ENCODE measurements around the gene OSBPL10. TPM values are rescaled to one million over a fixed set of nuclear protein-coding genes. Genes with fewer than 3 reads are reported as not detected.

OSBPL10 gene
- total RNA-seq, 1 experiment from 2014 or later = 13.9 TPM

GRCh38 chr3:31667582-31667981, 313.5 kb downstream of the OSBPL10 start:
- DNase-seq (ENCODE audit: low read depth) = no peak

DNA sequence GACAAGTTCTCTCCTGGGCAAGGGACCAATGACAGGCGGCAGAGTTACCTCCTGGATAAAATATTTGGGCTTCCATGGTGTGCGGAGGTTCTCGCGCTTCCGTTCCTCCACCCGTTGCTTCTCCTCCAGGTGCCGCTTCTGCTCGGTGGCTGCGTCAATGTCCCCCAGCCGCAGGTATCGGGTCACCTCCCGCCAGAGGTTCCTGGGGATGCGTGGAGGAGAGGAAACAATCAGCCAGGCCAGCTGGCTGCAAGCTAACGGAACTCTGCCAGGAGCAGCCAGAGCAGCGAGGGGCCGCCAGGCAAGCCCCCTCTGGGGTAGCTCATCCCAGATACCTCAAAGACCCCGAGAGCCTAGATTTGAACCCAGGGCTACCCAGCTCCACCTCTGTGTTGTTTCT, 317.0 kb downstream of the OSBPL10 start:
- no peak for DNase-seq (ENCODE audit: low read depth)

GRCh38 chr3:31661993-31662670, 318.9 kb downstream of the OSBPL10 start:
- DNase-seq (ENCODE audit: low read depth) = no peak

- no peak for DNase-seq (ENCODE audit: low read depth)
Observed at GRCh38 chr3:31661286-31661685, 319.8 kb downstream of the OSBPL10 start.

DNA sequence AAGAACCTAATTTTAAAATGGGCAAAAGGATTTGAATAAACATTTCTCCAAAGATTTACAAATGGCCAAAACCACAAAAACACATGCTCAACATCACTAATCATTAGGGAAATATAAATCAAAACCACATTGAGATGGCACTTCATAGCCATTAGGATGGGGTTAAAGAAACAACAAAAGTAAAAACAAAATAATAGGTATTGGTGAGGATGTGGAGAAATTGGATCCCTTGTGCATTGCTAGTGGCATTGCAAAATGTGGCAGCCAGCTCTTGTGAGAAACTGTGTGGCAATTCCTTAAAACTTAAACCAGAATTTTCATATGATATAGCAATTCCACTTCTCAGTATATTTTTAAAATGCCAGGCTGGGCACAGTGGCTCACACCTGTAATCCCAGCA, 321.8 kb downstream of the OSBPL10 start:
- DNase-seq (ENCODE audit: low read depth) = peak; percentile 11

DNA sequence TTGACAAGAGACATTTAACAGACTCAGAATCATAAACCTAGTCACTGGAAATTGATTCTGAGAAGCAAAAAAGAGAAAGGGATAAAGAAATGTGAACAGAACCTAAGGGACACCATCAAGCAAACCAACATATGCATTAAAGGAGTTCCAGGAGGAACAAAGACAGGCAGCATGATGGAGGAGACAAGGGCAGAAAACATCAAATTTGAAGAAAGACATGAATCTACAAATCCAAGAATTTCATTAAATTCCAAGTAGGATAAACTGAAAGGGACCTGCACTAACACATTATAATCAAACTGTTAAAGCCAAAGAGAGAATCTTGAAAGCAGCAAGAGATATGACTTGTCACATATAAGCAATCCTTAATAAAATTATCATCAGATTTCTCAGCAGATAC, 326.1 kb downstream of the OSBPL10 start:
- DNase-seq (ENCODE audit: low read depth) = no peak

- no peak for DNase-seq (ENCODE audit: low read depth)
Observed at GRCh38 chr3:31653464-31653863, 327.6 kb downstream of the OSBPL10 start.

DNA sequence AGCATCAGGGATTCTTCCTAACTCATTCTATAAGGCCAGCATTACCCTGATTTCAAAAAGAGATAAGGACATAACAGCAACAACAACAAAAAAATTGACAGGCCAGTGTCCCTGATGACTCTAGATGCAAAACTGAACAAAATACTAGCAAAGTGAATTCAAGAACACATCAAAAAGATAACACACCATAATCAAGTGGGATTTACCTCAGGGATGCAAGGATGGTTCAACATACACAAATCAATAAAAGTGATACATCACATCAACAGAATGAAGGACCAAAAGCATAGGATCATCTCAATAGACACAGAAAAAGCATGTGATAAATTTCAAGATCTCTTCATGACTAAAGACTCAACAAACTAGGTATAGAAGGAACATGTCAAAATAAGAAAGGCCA, 328.8 kb downstream of the OSBPL10 start:
- DNase-seq (ENCODE audit: low read depth) = no peak

DNA sequence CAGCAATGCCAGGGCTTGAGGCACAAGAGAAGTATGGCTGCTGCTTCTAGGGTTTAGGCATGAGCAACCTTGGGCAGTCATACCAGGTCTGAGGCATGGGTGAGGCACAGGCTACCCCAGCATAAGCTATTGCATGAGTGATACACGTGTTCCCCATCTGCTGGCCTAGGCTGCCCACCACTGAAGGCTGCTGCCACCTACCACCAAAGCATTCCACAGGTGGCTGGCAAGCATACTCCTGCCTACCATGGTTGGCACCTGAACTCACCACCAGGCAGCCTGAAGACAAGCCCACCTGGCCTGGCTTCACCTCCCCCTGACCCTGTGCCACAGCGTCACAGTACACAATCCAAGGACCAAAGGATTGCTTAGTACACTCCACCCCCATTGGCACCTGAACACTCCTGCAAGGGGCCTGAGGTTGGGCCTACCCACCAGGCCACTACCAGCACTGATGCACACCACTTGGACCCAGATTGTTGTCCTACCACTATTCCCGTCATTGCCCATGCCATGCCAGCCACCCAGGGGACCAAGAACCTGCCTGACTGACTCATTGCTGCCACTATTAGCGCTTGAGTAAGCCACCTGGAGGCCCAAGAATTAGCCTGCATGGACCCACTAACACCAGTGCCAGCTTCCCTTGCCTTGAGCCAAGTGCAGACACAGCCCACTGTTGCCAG, 332.6 kb downstream of the OSBPL10 start:
- DNase-seq (ENCODE audit: low read depth) = no peak

- DNase-seq (ENCODE audit: low read depth) = no peak
Observed at GRCh38 chr3:31645256-31645655, 335.8 kb downstream of the OSBPL10 start.

DNA sequence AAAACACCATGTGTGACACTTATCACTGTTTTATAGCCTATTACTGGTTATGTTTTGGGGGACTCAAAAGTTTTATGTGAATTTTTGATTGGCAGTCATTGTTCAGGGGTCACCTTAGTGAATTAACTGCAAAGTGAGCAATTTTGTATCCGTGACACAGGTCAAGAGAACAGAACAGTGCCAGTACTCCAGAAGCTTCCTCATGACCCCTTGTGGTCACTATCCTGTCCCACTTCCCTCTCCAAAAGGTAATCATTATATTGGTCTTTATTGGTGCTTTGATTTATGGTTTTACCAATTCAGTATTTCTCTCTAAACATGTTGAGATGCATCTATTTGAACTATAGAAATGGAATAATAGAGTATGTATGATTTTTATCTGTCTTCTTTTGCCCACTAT, 341.2 kb downstream of the OSBPL10 start:
- no peak for DNase-seq (ENCODE audit: low read depth)

GRCh38 chr3:31636694-31637442, 344.2 kb downstream of the OSBPL10 start:
- no peak for DNase-seq (ENCODE audit: low read depth)

DNA sequence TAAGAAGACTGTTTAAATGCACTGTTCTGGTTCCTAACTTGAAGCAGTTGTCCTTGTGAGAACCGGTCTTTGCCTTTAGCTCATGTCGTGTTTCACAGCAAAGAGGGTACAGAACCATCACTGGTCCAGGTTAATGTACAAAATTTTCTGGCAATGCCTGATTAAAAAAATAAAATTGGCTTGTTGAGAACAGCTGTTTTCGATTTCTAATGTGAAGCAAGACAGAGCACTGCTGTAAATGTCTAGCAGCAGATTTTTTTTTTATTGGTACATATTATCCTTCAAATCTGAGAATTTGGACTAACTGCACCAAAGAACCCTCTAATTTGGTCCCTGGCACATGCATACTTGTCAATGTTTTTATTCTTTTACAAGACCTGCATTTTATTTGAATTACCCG, 345.0 kb downstream of the OSBPL10 start:
- DNase-seq (ENCODE audit: low read depth) = no peak

GRCh38 chr3:31635545-31635944, 345.5 kb downstream of the OSBPL10 start:
- no peak for DNase-seq (ENCODE audit: low read depth)

DNA sequence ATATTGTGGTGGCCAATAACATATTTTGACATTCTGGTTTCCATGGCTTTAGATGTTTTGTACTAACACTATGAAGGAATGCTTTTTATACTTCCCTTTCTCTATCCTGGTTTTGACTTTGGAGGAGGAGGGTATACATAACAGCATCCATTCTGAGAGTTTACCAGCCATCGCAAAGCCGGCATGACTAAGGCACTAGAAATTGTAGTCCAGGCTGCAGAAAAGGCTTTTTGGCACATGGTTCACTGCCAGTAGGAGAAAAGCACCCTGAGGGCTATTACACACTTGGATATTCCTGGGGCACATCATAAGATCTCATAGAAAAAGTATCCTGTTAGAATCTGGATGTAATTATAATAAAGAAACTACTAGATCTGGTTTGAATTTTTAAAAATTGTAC, 346.6 kb downstream of the OSBPL10 start:
- DNase-seq (ENCODE audit: low read depth) = peak; percentile 85

DNA sequence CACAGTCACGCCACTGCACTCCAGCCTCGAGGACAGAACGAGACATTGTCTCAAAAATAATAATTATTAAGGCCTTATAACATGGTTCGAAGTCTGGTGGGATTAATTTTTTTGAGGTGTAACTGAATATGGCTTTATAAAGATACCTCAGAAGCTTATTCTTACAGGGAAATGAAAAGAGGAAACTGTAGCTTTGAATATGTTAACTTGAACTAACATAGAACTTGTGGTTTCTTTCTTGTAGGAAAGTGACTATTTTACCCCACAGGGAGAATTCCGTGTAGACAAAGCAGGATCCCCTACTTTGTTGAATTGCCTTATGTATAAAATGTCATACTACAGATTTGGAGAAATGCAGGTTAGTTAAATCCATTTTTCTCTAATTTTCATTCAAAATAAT, 352.0 kb downstream of the OSBPL10 start:
- no peak for DNase-seq (ENCODE audit: low read depth)

- no peak for DNase-seq (ENCODE audit: low read depth)
Observed at GRCh38 chr3:31625358-31625757, 355.7 kb downstream of the OSBPL10 start.

- no peak for DNase-seq (ENCODE audit: low read depth)
Observed at GRCh38 chr3:31624083-31624709, 356.9 kb downstream of the OSBPL10 start.

DNA sequence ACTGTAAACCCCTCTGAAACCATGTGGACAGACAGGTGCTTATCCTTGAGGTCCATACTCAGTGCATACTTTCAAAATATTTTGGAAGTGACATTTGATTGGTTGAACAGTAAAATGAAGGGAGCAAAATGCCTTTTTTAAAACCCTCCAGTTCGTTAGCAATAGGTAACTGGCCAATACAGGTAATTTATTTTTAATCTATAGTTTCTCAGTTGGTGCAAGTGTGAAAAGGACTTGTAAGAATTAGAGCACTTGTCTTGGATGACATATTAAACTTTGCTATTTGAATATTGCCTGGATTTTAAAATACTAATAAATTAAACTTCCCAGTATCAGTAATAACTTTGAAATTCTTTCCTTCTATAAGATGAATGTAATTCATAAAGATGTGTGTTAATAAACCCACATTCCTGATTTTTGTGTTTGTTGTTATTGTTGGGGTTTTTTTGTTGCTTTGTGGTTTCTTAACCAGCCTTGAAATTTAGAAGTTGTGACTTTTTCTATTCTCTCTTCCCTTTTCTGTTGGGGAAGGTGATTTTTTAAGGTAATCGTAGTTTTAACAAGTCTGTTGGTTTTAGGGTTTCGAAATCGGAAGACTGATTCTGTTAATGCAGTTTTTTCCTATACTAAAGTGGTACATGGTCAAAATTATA, 358.3 kb downstream of the OSBPL10 start:
- DNase-seq (ENCODE audit: low read depth) = no peak

GRCh38 chr3:31621314-31621713, 359.7 kb downstream of the OSBPL10 start:
- peak; percentile 64 for DNase-seq (ENCODE audit: low read depth)

DNA sequence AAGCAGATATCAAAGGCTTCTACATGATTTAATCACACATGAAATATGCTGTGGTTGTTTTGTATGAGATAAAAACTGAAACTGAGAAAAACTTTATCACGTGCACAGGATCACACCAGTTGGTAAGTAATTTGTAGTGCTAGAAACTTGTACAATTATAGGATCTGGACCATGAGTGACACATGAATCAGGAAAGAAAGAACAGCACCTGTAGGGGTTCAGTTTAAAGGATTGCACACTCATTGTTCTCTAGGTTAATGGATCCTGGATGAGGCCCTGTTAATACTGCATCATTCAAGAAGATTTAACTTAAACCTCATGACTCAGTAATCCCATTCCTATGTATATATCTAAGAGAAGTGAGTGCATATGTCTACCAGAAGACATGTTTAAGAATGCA, 360.4 kb downstream of the OSBPL10 start:
- no peak for DNase-seq (ENCODE audit: low read depth)

DNA sequence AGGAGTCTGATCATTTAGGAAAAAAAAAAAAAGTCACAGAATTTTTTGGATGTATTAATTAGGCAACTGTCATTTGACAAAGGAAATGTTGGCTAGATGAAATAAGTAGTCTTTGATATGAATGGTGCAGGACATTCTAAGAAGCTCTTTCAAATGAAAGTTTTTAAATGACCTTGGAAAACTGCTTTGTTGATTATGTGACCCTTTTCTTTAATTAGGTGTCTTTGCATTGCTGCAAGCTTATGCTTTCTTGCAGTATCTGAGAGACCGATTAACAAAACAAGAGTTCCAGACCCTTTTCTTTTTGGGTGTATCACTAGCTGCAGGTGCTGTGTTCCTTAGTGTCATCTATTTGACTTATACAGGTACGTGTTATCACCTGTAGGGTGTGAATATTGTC, 364.4 kb downstream of the OSBPL10 start:
- no peak for DNase-seq (ENCODE audit: low read depth)
